ENCODE measurements around the gene ZFP36.

DNA sequence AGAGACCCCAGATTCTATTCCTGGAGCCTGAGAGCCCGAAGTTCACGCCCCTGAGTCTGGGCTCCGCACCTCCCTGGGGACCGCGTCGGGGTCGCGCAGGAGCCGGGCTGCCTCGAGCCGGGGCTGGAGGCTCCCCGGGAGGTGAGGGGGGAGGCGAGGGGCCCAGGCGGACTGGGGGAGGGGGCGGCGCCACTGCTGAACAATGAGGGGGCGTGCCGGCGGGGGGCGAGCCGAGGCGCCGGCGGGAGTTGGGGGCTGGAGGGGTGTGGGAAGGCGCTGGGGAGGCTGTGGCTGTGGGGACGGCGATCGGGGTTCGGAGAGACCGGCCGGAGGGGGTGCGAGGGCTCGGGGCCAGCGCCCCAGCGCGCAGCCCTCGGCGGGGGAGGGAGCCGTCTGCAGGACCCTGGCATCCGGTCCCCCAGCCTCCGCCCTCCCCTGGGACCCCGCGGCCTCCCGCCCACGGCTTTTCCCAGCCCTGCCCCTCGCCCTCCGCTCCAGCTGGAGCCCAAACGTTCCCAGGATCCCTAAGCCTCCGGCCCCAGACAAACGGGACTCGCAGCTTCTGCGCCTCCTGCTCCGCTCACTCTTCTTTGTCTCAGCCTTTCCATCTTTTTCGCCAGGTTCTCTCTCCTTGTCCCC, 6.7 kb downstream of the ZFP36 start:
- peak in 2 of 3 donors; percentile 54 to 75 for TF ChIP-seq POLR2AphosphoS5 (IDR thresholded peaks at IDR 0.05)
- TF ChIP-seq, protein P1, sequence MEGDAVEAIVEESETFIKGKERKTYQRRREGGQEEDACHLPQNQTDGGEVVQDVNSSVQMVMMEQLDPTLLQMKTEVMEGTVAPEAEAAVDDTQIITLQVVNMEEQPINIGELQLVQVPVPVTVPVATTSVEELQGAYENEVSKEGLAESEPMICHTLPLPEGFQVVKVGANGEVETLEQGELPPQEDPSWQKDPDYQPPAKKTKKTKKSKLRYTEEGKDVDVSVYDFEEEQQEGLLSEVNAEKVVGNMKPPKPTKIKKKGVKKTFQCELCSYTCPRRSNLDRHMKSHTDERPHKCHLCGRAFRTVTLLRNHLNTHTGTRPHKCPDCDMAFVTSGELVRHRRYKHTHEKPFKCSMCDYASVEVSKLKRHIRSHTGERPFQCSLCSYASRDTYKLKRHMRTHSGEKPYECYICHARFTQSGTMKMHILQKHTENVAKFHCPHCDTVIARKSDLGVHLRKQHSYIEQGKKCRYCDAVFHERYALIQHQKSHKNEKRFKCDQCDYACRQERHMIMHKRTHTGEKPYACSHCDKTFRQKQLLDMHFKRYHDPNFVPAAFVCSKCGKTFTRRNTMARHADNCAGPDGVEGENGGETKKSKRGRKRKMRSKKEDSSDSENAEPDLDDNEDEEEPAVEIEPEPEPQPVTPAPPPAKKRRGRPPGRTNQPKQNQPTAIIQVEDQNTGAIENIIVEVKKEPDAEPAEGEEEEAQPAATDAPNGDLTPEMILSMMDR (IDR thresholded peaks at IDR 0.05 in 8 of 11, conservative IDR thresholded peaks at IDR 0.05 in 3 of 11), result no peak
